ENCODE data around the gene ANKRD44. TPM values are rescaled to one million over a fixed set of nuclear protein-coding genes. Genes with fewer than 3 reads are reported as not detected.

The ANKRD44 gene
- total RNA-seq, 4 donors from 2014 or later: 11.0 to 25.8 (median 23.9) TPM

DNA sequence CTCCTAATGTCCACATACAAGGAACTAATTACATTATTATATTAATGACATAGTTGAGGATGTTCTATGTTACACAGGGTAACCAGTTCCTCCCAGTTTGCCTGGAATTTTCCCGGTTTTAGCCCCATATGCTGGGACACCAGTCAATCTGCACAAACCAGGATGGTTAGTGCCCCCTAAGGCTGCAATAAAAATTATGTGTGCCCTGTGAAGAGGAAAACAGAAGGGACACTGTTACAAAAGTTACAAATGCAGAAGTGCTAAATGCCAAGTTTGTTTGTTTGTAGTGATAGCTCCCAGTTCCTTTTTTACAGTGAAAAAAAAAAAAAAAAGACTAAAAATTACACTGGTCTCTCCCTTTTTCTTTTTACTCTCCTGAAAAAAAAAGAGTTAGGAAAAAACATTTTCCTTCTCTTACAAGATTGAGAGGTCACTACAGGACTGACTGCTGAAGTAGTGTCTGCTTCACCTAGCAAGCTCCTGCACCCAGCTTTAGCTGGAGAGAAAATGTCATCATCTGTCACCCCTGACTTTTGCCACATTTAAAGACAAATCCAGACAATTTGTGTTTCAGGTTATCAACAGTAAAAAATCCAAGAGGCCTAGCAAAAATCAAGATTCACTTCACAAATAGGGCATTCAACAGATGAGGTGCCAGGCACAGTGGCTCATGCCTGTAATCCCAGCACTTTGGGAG lies 3.2 kb downstream of the ANKRD44 start:
- intact Hi-C loops (cut with DNase I): no loop called here
- H3K9me3 ChIP-seq: no peaks in the 10 kb centered on the region
- H3K4me3 ChIP-seq (replicated peaks in 1 of 3): no peak overlapping the region
- TF ChIP-seq CTCF (IDR thresholded peaks at IDR 0.05) (no peak), POLR2A (IDR thresholded peaks at IDR 0.05) (no peak)
- no peaks in the 10 kb centered on the region for H3K36me3 ChIP-seq
- no peaks in the 10 kb centered on the region for H3K27me3 ChIP-seq
- H3K4me1 ChIP-seq: peaks cover 11 to 21% of the 10 kb centered on the region in 2 donors
- 83 to 86% methylated on average over 1 of the region's 1 CpG for WGBS, 2 donors
- DNase-seq: no peak
- H3K27ac ChIP-seq: no peak overlapping the region

- peak; percentile 57 to 74 for DNase-seq
- 39 to 62% methylated on average over 3 of the region's 3 CpGs for WGBS, 2 donors
- Histone ChIP-seq H3K4me3 (replicated peaks in 1 of 3) (no peak overlapping the region), H3K36me3 (no peaks in the 10 kb centered on the region), H3K27me3 (no peaks in the 10 kb centered on the region), H3K9me3 (no peaks in the 10 kb centered on the region), H3K27ac (peak overlapping the region in 2 of 3 donors; percentile 31 to 63), H3K4me1 (peaks cover 11 to 21% of the 10 kb centered on the region in 2 donors)
- TF ChIP-seq POLR2A (IDR thresholded peaks at IDR 0.05) (no peak), CTCF (IDR thresholded peaks at IDR 0.05) (no peak)
- intact Hi-C loops (cut with DNase I): no loop called here
Observed at GRCh38 chr2:197306696-197307040, 3.9 kb downstream of the ANKRD44 start.

DNA sequence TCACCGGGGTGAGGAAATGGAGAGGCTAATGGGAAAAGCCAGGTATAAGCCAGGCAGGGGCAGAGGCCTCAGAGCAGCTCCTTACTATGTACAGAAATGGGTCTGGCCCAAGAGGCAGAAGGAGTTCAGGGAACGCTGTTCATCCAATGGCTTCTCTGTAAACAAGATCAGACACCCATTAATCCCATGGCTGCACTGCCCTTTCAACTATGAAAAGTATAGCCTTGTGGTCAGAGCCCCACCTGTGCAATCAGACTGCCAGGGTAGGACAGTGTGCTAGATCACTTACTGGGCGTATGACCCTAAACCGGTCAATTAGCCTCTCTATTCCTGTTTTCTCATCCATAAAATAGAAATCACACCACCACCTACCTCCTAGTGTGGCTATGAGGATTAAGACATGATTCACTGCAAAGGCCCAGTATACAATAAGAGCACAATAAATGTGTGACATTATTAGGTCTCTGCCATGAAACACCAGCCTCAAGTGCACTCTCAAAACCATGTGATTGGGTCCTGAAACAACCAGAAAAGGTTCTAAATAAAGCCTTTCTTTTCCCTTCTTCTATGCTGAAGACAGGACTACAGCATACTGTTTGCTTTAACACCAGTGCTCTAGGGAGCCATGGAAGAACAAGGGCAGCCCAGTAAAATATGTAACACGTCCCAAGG lies 4.4 kb downstream of the ANKRD44 start:
- no peaks in the 10 kb centered on the region for H3K36me3 ChIP-seq
- no peak overlapping the region for H3K4me3 ChIP-seq (replicated peaks in 1 of 3)
- H3K27ac ChIP-seq: peak overlapping the region in 2 of 3 donors; percentile 31 to 63
- peaks cover 11 to 18% of the 10 kb centered on the region in 2 donors for H3K4me1 ChIP-seq
- TF ChIP-seq POLR2A (IDR thresholded peaks at IDR 0.05): no peak
- no peak for TF ChIP-seq CTCF (IDR thresholded peaks at IDR 0.05)
- no peak for DNase-seq
- WGBS, 2 donors: 83 to 86% methylated on average over 5 of the region's 5 CpGs
- intact Hi-C loops (cut with DNase I): no loop called here
- H3K9me3 ChIP-seq: no peaks in the 10 kb centered on the region
- H3K27me3 ChIP-seq: no peaks in the 10 kb centered on the region

DNA sequence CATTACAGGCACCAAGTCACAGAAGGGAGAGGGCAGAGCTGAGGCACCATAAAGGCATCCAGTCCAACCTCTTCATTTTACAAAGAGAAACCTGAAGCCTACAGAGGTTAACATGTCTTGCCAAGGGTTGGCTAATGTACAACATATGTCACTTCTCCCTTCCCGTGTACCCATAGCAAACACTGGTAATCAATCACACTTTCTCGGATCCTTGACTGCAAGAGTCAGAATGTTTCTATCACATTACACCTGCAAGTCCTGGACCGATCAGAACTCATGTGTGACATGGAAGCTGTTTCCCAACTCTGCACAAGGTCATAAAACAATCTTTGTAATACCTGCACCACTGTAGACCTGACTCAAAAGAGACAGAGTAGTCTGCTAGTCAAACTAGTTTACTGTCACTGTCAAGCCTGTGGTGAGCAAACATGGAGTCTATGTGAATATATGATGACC lies 6.0 kb downstream of the ANKRD44 start:
- Histone ChIP-seq H3K9me3 (no peaks in the 10 kb centered on the region), H3K4me3 (replicated peaks in 1 of 3) (no peak overlapping the region), H3K27me3 (no peaks in the 10 kb centered on the region), H3K27ac (no peak overlapping the region), H3K4me1 (peaks cover 11 to 17% of the 10 kb centered on the region in 2 donors), H3K36me3 (no peaks in the 10 kb centered on the region)
- no peak for DNase-seq
- WGBS, 2 donors: 88 to 94% methylated on average over 3 of the region's 3 CpGs
- no peak for TF ChIP-seq CTCF (IDR thresholded peaks at IDR 0.05)
- no peak for TF ChIP-seq POLR2A (IDR thresholded peaks at IDR 0.05)
- intact Hi-C loops (cut with DNase I): no loop called here

DNA sequence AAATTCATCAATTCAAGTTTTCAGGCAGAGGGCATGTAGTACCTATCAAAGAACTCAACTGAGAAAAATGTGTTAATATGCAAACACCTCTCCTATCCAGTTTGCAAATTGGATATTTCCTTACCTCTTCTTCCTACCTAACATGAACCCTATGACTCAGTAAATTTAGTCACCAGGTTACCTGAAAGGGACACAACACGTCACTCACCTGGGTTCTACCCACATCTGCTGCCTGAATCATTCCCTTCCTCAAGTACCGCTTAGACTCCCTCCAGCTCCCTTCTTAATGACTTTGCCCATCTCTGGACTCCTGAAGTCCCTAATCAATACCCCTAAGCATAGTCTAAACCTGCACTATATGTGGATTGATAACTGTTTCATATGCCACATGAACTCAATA lies 10.4 kb downstream of the ANKRD44 start:
- no peaks in the 10 kb centered on the region for H3K27me3 ChIP-seq
- no peak overlapping the region for H3K27ac ChIP-seq
- DNase-seq: no peak
- intact Hi-C loops (cut with DNase I): no loop called here
- no peak overlapping the region for H3K4me3 ChIP-seq (replicated peaks in 1 of 3)
- no peaks in the 10 kb centered on the region for H3K4me1 ChIP-seq
- no peaks in the 10 kb centered on the region for H3K36me3 ChIP-seq
- WGBS, 2 donors: 61 to 95% methylated on average over 2 of the region's 2 CpGs
- TF ChIP-seq CTCF (IDR thresholded peaks at IDR 0.05) (no peak), POLR2A (IDR thresholded peaks at IDR 0.05) (no peak)
- H3K9me3 ChIP-seq: no peaks in the 10 kb centered on the region
